ENCODE measurements around the gene CHD3. TPM values are rescaled to one million over a fixed set of nuclear protein-coding genes. Genes with fewer than 3 reads are reported as not detected.
A peak's percentile ranks its signal among the peaks of the same experiment; 100 is the strongest.

CHD3 gene
- total RNA-seq, 2 experiments from 2014 or later = 125 to 129 TPM

DNA sequence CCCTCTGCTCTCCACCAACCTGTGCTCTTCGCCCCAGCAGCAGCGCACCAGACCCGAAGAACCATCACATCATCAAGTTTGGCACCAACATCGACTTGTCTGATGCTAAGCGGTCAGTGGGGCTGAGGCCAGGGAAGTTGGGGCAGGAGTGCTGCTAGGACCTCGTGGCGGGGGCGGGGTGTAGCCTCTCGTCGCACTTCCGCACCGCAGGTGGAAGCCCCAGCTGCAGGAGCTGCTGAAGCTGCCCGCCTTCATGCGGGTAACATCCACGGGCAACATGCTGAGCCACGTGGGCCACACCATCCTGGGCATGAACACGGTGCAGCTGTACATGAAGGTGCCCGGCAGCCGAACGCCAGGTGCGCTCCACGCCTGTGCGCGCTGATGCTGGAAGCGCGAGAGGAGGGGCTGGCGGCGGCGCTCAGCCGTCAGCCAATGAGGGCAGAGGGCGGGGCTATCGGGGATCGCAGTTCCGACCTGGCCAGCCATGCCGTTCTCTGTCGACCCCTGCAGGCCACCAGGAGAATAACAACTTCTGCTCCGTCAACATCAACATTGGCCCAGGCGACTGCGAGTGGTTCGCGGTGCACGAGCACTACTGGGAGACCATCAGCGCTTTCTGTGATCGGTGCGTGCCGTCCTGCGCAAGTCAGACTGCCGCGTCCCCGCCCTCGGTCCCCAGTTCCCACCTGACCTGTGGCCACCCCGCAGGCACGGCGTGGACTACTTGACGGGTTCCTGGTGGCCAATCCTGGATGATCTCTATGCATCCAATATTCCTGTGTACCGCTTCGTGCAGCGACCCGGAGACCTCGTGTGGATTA lies 36.9 kb upstream of the CHD3 start:
- POLR2A ChIA-PET = interaction anchor here (0.6 kb wide), 1 partner anchor 17 kb away, joined by 3 read pairs; no protein-coding TSS in a partner anchor
- DNase-seq (peak; percentile 96), ATAC-seq (peak; percentile 92)
- H3K9me3 Mint-ChIP-seq (ENCODE audit: insufficient read depth) = no peaks in the 10 kb centered on the region
- peak overlapping the region; percentile 67 for H3K27ac Mint-ChIP-seq
- peak overlapping the region; percentile 82 for H3K4me3 Mint-ChIP-seq
- peaks cover 28% of the 10 kb centered on the region for H3K4me1 Mint-ChIP-seq (ENCODE audit: low read depth)
- peaks cover 10% of the 10 kb centered on the region for H3K36me3 Mint-ChIP-seq (ENCODE audit: low read depth)
- CTCF ChIA-PET = interaction anchor here (0.6 to 3.1 kb wide), 15 partner anchors 10 to 267 kb away, joined by 3 to 28 read pairs (median 4); partner anchors contain the start of gene KDM6B
- H3K27me3 Mint-ChIP-seq (ENCODE audit: low read depth) = no peaks in the 10 kb centered on the region

DNA sequence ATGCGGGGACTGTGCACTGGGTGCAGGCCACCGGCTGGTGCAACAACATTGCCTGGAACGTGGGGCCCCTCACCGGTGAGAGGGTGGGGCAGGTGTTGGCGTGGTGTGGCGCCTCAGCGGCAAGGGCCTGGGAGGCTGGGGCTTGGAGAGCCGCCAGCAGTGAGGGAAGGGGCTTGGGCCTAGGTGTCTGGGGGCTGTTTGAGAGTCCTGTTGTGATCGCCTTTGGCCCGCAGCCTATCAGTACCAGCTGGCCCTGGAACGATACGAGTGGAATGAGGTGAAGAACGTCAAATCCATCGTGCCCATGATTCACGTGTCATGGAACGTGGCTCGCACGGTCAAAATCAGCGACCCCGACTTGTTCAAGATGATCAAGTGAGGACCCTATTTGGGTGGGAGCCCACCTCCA lies 36.3 kb upstream of the CHD3 start:
- H3K4me1 Mint-ChIP-seq (ENCODE audit: low read depth) = peaks cover 24% of the 10 kb centered on the region
- CTCF ChIA-PET = interaction anchor here (1.1 to 3.1 kb wide), 5 partner anchors 10 to 29 kb away, joined by 3 to 28 read pairs (median 11); partner anchors contain the start of gene KDM6B
- ATAC-seq (no peak), DNase-seq (no peak)
- H3K9me3 Mint-ChIP-seq (ENCODE audit: insufficient read depth) = no peaks in the 10 kb centered on the region
- no peak overlapping the region for H3K4me3 Mint-ChIP-seq
- H3K36me3 Mint-ChIP-seq (ENCODE audit: low read depth) = peaks cover 10% of the 10 kb centered on the region
- no peaks in the 10 kb centered on the region for H3K27me3 Mint-ChIP-seq (ENCODE audit: low read depth)
- POLR2A ChIA-PET = no interaction called here
- H3K27ac Mint-ChIP-seq = peak overlapping the region; percentile 47

DNA sequence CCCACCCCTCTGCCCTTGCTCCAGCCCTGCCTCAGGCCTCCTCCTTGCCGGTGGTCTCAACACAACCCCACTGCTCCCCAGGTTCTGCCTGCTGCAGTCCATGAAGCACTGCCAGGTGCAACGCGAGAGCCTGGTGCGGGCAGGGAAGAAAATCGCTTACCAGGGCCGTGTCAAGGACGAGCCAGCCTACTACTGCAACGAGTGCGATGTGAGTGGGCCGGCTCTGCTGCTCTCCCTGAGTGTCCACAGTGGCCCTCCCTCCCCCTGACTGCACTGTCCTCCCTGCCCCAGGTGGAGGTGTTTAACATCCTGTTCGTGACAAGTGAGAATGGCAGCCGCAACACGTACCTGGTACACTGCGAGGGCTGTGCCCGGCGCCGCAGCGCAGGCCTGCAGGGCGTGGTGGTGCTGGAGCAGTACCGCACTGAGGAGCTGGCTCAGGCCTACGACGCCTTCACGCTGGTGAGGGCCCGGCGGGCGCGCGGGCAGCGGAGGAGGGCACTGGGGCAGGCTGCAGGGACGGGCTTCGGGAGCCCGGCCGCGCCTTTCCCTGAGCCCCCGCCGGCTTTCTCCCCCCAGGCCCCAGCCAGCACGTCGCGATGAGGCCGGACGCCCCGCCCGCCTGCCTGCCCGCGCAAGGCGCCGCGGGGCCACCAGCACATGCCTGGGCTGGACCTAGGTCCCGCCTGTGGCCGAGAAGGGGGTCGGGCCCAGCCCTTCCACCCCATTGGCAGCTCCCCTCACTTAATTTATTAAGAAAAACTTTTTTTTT lies 35.5 kb upstream of the CHD3 start:
- no peak for ATAC-seq
- no peaks in the 10 kb centered on the region for H3K27me3 Mint-ChIP-seq (ENCODE audit: low read depth)
- DNase-seq = no peak
- no peaks in the 10 kb centered on the region for H3K9me3 Mint-ChIP-seq (ENCODE audit: insufficient read depth)
- peaks cover 24% of the 10 kb centered on the region for H3K4me1 Mint-ChIP-seq (ENCODE audit: low read depth)
- CTCF ChIA-PET = no interaction called here
- no peak overlapping the region for H3K4me3 Mint-ChIP-seq
- POLR2A ChIA-PET = no interaction called here
- H3K27ac Mint-ChIP-seq = no peak overlapping the region
- H3K36me3 Mint-ChIP-seq (ENCODE audit: low read depth) = peaks cover 10% of the 10 kb centered on the region

DNA sequence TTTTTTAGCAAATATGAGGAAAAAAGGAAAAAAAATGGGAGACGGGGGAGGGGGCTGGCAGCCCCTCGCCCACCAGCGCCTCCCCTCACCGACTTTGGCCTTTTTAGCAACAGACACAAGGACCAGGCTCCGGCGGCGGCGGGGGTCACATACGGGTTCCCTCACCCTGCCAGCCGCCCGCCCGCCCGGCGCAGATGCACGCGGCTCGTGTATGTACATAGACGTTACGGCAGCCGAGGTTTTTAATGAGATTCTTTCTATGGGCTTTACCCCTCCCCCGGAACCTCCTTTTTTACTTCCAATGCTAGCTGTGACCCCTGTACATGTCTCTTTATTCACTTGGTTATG lies 34.9 kb upstream of the CHD3 start:
- Mint-ChIP-seq H3K4me3 (no peak overlapping the region), H3K27me3 (ENCODE audit: low read depth) (no peaks in the 10 kb centered on the region), H3K4me1 (ENCODE audit: low read depth) (peaks cover 22% of the 10 kb centered on the region), H3K27ac (no peak overlapping the region), H3K36me3 (ENCODE audit: low read depth) (peaks cover 10% of the 10 kb centered on the region), H3K9me3 (ENCODE audit: insufficient read depth) (no peaks in the 10 kb centered on the region)
- POLR2A ChIA-PET = no interaction called here
- DNase-seq (no peak), ATAC-seq (no peak)
- CTCF ChIA-PET = no interaction called here

DNA sequence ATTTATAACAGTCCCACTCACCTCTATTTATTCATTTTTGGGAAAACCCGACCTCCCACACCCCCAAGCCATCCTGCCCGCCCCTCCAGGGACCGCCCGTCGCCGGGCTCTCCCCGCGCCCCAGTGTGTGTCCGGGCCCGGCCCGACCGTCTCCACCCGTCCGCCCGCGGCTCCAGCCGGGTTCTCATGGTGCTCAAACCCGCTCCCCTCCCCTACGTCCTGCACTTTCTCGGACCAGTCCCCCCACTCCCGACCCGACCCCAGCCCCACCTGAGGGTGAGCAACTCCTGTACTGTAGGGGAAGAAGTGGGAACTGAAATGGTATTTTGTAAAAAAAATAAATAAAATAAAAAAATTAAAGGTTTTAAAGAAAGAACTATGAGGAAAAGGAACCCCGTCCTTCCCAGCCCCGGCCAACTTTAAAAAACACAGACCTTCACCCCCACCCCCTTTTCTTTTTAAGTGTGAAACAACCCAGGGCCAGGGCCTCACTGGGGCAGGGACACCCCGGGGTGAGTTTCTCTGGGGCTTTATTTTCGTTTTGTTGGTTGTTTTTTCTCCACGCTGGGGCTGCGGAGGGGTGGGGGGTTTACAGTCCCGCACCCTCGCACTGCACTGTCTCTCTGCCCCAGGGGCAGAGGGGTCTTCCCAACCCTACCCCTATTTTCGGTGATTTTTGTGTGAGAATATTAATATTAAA lies 34.4 kb upstream of the CHD3 start:
- peaks cover 22% of the 10 kb centered on the region for H3K4me1 Mint-ChIP-seq (ENCODE audit: low read depth)
- H3K9me3 Mint-ChIP-seq (ENCODE audit: insufficient read depth) = no peaks in the 10 kb centered on the region
- ATAC-seq (no peak), DNase-seq (no peak)
- H3K27me3 Mint-ChIP-seq (ENCODE audit: low read depth) = no peaks in the 10 kb centered on the region
- ChIA-PET CTCF (no interaction called here), POLR2A (no interaction called here)
- H3K27ac Mint-ChIP-seq = no peak overlapping the region
- H3K36me3 Mint-ChIP-seq (ENCODE audit: low read depth) = peaks cover 13% of the 10 kb centered on the region
- no peak overlapping the region for H3K4me3 Mint-ChIP-seq

DNA sequence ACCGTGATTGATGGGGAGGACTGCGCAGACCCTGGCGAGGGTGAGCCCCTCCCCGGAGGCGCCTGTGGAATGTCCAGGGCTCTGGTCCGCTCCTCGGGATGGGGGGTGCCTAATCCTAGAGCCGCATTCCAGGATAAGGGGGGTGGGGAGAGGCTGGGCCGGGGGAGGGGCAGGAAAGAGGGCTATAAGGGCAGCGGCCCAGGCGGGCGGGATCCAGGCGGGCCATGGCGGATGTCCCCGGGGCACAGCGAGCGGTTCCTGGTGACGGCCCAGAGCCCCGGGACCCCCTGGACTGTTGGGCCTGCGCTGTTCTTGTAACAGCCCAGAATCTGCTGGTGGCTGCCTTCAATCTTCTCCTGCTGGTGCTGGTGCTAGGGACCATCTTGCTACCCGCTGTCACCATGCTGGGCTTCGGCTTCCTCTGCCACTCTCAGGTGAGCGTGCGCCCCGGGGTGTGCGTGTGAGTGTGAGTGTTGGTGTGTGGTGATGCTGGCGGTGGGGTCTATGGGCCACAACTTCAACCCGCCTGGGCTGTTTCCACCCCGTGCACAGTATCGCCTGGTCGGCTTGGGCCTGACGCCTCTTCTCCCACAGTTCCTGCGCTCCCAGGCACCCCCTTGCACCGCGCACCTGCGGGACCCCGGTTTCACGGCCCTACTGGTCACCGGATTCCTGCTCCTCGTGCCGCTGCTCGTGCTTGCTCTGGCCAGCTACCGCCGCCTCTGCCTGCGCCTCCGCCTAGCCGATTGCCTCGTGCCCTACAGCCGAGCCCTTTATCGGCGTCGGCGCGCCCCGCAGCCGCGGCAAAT lies 33.5 kb upstream of the CHD3 start, which contains the start of gene TMEM88:
Gene TMEM88 (plus strand): TSS at position 216 of the 809 bp plus-strand sequence. CDS start 9 bp downstream, at position 225.
- Mint-ChIP-seq H3K27me3 (ENCODE audit: low read depth) (no peaks in the 10 kb centered on the region), H3K27ac (no peak within 1 kb of the TSS)
- DNase-seq = no peak

DNA sequence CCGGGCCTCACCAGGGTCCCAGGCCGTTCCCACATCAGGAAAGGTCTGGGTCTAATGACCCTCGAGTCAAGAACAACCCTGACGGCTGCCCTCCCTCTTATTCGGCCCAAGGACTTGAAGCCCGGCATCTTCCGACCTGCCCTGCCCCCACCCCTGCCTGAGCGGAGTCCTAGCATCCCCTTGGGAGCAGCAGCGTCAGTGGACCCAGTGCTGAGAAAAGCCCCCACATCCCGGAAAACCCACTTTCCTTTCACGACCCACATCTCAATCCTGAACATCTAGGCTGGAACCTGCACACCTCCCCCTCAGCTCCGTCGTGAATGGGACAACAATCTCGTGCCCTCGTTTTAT lies 33.0 kb upstream of the CHD3 start:
- ATAC-seq (no peak), DNase-seq (no peak)
- no peaks in the 10 kb centered on the region for H3K9me3 Mint-ChIP-seq (ENCODE audit: insufficient read depth)
- H3K27me3 Mint-ChIP-seq (ENCODE audit: low read depth) = no peaks in the 10 kb centered on the region
- ChIA-PET POLR2A (interaction anchor here (1.8 to 2.6 kb wide), 4 partner anchors 10 to 168 kb away, joined by 11 to 20 read pairs (median 12); partner anchors contain the start of genes KDM6B, TP53 and WRAP53), CTCF (interaction anchor here (0.9 to 2.3 kb wide), 2 partner anchors 11 to 21 kb away, joined by 3 to 21 read pairs; partner anchors contain the start of gene KDM6B)
- H3K4me1 Mint-ChIP-seq (ENCODE audit: low read depth) = peaks cover 17% of the 10 kb centered on the region
- no peak overlapping the region for H3K27ac Mint-ChIP-seq
- H3K4me3 Mint-ChIP-seq = no peak overlapping the region
- peaks cover 13% of the 10 kb centered on the region for H3K36me3 Mint-ChIP-seq (ENCODE audit: low read depth)

More for the DNA sequence above, 33.5 kb upstream of the CHD3 start, which contains the start of gene TMEM88:
- peaks cover 13% of the 10 kb centered on the region for H3K36me3 Mint-ChIP-seq (ENCODE audit: low read depth)
- no peaks in the 10 kb centered on the region for H3K9me3 Mint-ChIP-seq (ENCODE audit: insufficient read depth)
- ChIA-PET CTCF (interaction anchor here (0.9 kb wide), 1 partner anchor 10 kb away, joined by 3 read pairs; no protein-coding TSS in a partner anchor), POLR2A (interaction anchor here (2.2 to 2.6 kb wide), 3 partner anchors 10 to 168 kb away, joined by 11 to 20 read pairs (median 11); partner anchors contain the start of genes KDM6B, TP53 and WRAP53)
- no peak within 1 kb of the TSS for H3K4me3 Mint-ChIP-seq
- H3K4me1 Mint-ChIP-seq (ENCODE audit: low read depth) = peaks cover 22% of the 10 kb centered on the region
- ATAC-seq = no peak

DNA sequence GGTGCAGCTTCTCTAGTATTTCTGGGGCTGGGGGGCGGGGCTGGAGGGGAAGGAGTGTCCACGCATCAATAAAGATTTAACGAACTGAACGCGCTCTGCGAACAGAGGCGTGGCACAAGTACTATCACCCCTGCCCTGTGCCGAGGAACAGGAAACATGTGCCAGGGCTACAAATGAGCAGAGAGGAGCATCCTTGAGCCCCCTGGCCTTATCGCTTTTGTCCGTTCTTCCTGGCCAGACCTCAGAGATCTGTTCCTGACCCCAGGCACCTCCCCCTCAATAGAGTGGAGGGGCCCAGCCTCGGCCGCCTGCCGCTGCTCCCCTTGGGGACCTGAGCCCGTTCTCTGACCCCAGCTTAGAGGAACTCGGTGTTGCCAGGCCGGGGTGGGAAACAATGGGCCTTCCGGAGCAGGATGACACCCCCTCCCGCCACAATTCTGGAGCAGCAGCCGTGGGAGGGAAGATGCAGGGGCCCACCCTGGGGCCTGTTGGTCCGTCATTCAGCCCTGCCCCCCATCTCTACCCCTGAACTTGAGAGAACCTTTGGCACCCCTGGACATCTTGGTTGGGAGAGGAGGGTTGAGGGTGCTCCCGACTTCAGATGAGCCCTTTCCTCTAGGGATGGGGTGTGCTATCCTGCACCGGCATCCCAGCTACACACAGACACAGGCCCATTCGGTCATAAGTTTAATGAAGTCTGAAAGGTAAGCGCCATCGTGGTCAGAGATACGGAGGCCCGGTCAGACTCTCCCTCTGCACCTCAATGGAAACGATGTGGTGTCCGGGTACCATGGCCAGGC lies 32.4 kb upstream of the CHD3 start:
- ChIA-PET CTCF (interaction anchor here (0.9 to 2.3 kb wide), 15 partner anchors 11 to 185 kb away, joined by 3 to 21 read pairs (median 6); partner anchors contain the start of genes CNTROB and KDM6B), POLR2A (interaction anchor here (0.9 to 2.6 kb wide), 10 partner anchors 11 to 276 kb away, joined by 3 to 20 read pairs (median 8); partner anchors contain the start of genes CD68, CNTROB, DNAH2 and KDM6B)
- ATAC-seq (no peak), DNase-seq (no peak)
- Mint-ChIP-seq H3K27me3 (ENCODE audit: low read depth) (no peaks in the 10 kb centered on the region), H3K9me3 (ENCODE audit: insufficient read depth) (no peaks in the 10 kb centered on the region), H3K4me3 (no peak overlapping the region), H3K27ac (no peak overlapping the region), H3K36me3 (ENCODE audit: low read depth) (peaks cover 13% of the 10 kb centered on the region), H3K4me1 (ENCODE audit: low read depth) (peaks cover 11% of the 10 kb centered on the region)

DNA sequence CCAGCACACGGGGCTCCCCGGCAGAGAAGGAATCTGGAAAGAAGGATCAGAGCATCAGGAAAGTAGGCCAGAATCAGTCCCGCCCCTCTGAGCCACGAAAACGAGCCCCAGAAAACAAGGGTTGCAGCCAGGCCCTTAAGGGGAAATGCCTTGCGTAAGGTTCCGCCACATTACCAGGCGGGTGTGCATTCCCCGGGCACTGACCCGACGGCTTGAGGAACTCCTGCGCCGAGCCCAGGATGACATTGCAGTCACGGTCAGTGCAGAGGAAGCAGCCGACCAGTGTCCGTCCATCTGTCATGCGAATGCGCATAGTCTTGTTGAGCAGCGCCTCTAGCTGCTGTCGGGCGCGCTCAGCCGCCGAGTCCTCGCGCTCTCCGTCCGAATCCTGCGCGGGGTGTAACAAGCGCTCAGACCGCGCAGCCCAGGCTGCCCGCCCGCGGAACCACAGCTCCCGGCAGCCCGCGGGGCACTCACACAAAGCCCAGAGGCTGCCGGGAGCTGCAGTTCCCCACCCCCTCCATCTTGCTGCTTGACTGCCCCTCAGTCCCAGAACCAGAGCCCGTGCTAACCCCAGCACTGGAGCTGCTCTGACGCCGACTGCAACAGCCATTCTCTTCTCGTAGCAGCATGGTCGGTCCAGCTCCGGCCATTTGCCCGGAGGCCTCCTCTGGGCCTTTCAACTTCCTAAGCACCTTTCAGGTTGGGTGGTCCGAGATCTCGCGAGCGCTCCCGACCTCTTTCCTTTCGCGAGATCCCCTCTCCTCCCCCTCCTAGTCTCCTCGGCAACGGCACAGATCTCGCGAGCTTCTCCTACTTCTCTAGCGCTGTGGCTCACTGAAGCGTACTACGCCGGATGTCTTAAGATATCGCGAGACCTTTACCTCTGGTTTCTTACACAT lies 31.5 kb upstream of the CHD3 start, which contains the start of gene NAA38:
Gene NAA38 (minus strand): TSS at position 749 of the 902 bp plus-strand sequence. CDS start 96 bp downstream, at position 653.
- Mint-ChIP-seq H3K9me3 (ENCODE audit: insufficient read depth) (no peaks in the 10 kb centered on the region), H3K36me3 (ENCODE audit: low read depth) (peaks cover 15% of the 10 kb centered on the region)

More for the DNA sequence above, 31.5 kb upstream of the CHD3 start, which contains the start of gene NAA38:
- H3K27me3 Mint-ChIP-seq (ENCODE audit: low read depth) = no peaks in the 10 kb centered on the region
- H3K4me3 Mint-ChIP-seq = no peak within 1 kb of the TSS
- peaks cover 3% of the 10 kb centered on the region for H3K4me1 Mint-ChIP-seq (ENCODE audit: low read depth)
- ChIA-PET CTCF (interaction anchor here (0.7 to 2.3 kb wide), 28 partner anchors 9 to 262 kb away, joined by 3 to 21 read pairs (median 4); partner anchors contain the start of genes CHD3, CNTROB, KDM6B and RNF227), POLR2A (interaction anchor here (0.6 to 2.6 kb wide), 13 partner anchors 10 to 614 kb away, joined by 3 to 20 read pairs (median 5); partner anchors contain the start of genes CD68, CNTROB, DNAH2 and KDM6B)
- DNase-seq (peak; percentile 98), ATAC-seq (peak; percentile 89)
- no peak within 1 kb of the TSS for H3K27ac Mint-ChIP-seq

Measured in activated CD8-positive, alpha-beta T cell treated with anti-CD3 and anti-CD28 coated beads, Interleukin-2, amount 10 ng/mL, durations not matched to agents 7 days and 5 days (primary cell).